ENCODE measurements around the gene STARD3. TPM values are rescaled to one million over a fixed set of nuclear protein-coding genes. Genes with fewer than 3 reads are reported as not detected.

The STARD3 gene
- total RNA-seq, 1 experiment from 2014 or later: 55.5 TPM

- no peak for TF ChIP-seq CTCF (IDR thresholded peaks at IDR 0.05; ENCODE audit: insufficient read depth in 1 of 2, low read depth in 1 of 2, low read length in 1 of 2, severe bottlenecking in 1 of 2, unreplicated experiment in 1 of 2)
- no peaks in the 10 kb centered on the region for H3K36me3 ChIP-seq (ENCODE audit: control insufficient read depth, insufficient read depth, low read length)
- intact Hi-C loops (cut with micrococcal nuclease; ENCODE audit: unreplicated experiment): loop anchor here (5.0 kb wide), 1 partner anchor 97 kb away; the partner anchor contains the start of gene GRB7
- Mint-ChIP-seq H3K27me3 (ENCODE audit: insufficient read depth, unreplicated experiment) (no peaks in the 10 kb centered on the region), H3K36me3 (ENCODE audit: insufficient read depth, unreplicated experiment) (no peaks in the 10 kb centered on the region), H3K4me1 (ENCODE audit: low read depth, unreplicated experiment) (peaks cover 11% of the 10 kb centered on the region), H3K4me3 (ENCODE audit: unreplicated experiment) (no peak overlapping the region), H3K27ac (ENCODE audit: unreplicated experiment) (no peak overlapping the region), H3K9me3 (ENCODE audit: unreplicated experiment) (no peaks in the 10 kb centered on the region)
- no peak overlapping the region for H3K4me3 ChIP-seq (ENCODE audit: low read depth, low read length)
- CTCF ChIA-PET: no interaction called here
- no peak for DNase-seq
- no peaks in the 10 kb centered on the region for H3K9me3 ChIP-seq
- H3K27me3 ChIP-seq (replicated peaks; ENCODE audit: control insufficient read depth, insufficient read depth, low read length): no peaks in the 10 kb centered on the region
- H3K4me1 ChIP-seq: peaks cover 5% of the 10 kb centered on the region
- BruUV-seq (replicated peaks): no TSS peak
- POLR2A ChIA-PET: no interaction called here
Observed at GRCh38 chr17:39639566-39640458, 2.9 kb downstream of the STARD3 start.

- intact Hi-C loops (cut with micrococcal nuclease; ENCODE audit: unreplicated experiment): no loop called here
- H3K27me3 Mint-ChIP-seq (ENCODE audit: insufficient read depth, unreplicated experiment): no peaks in the 10 kb centered on the region
- ChIA-PET CTCF (no interaction called here), POLR2A (no interaction called here)
- BruUV-seq (replicated peaks): no TSS peak
- no peaks in the 10 kb centered on the region for H3K9me3 ChIP-seq
- H3K9me3 Mint-ChIP-seq (ENCODE audit: unreplicated experiment): no peaks in the 10 kb centered on the region
- no peak overlapping the region for H3K4me3 ChIP-seq (ENCODE audit: low read depth, low read length)
- no peaks in the 10 kb centered on the region for H3K36me3 ChIP-seq (ENCODE audit: control insufficient read depth, insufficient read depth, low read length)
- no peaks in the 10 kb centered on the region for H3K36me3 Mint-ChIP-seq (ENCODE audit: insufficient read depth, unreplicated experiment)
- no peak for TF ChIP-seq CTCF (IDR thresholded peaks at IDR 0.05; ENCODE audit: insufficient read depth in 1 of 2, low read depth in 1 of 2, low read length in 1 of 2, severe bottlenecking in 1 of 2, unreplicated experiment in 1 of 2)
- DNase-seq: no peak
- H3K4me1 ChIP-seq: peaks cover 5% of the 10 kb centered on the region
- peaks cover 11% of the 10 kb centered on the region for H3K4me1 Mint-ChIP-seq (ENCODE audit: low read depth, unreplicated experiment)
- no peaks in the 10 kb centered on the region for H3K27me3 ChIP-seq (replicated peaks; ENCODE audit: control insufficient read depth, insufficient read depth, low read length)
- H3K4me3 Mint-ChIP-seq (ENCODE audit: unreplicated experiment): no peak overlapping the region
- no peak overlapping the region for H3K27ac Mint-ChIP-seq (ENCODE audit: unreplicated experiment)
Observed at GRCh38 chr17:39640591-39641031, 3.7 kb downstream of the STARD3 start.

GRCh38 chr17:39641097-39641496 lies 4.2 kb downstream of the STARD3 start:
- Mint-ChIP-seq H3K27me3 (ENCODE audit: insufficient read depth, unreplicated experiment) (no peaks in the 10 kb centered on the region), H3K4me3 (ENCODE audit: unreplicated experiment) (no peak overlapping the region), H3K27ac (ENCODE audit: unreplicated experiment) (no peak overlapping the region), H3K9me3 (ENCODE audit: unreplicated experiment) (no peaks in the 10 kb centered on the region), H3K36me3 (ENCODE audit: insufficient read depth, unreplicated experiment) (no peaks in the 10 kb centered on the region), H3K4me1 (ENCODE audit: low read depth, unreplicated experiment) (peaks cover 11% of the 10 kb centered on the region)
- intact Hi-C loops (cut with micrococcal nuclease; ENCODE audit: unreplicated experiment): no loop called here
- H3K9me3 ChIP-seq: no peaks in the 10 kb centered on the region
- no peak for TF ChIP-seq CTCF (IDR thresholded peaks at IDR 0.05; ENCODE audit: insufficient read depth in 1 of 2, low read depth in 1 of 2, low read length in 1 of 2, severe bottlenecking in 1 of 2, unreplicated experiment in 1 of 2)
- H3K36me3 ChIP-seq (ENCODE audit: control insufficient read depth, insufficient read depth, low read length): no peaks in the 10 kb centered on the region
- H3K27me3 ChIP-seq (replicated peaks; ENCODE audit: control insufficient read depth, insufficient read depth, low read length): no peaks in the 10 kb centered on the region
- H3K4me1 ChIP-seq: peaks cover 5% of the 10 kb centered on the region
- H3K4me3 ChIP-seq (ENCODE audit: low read depth, low read length): no peak overlapping the region
- BruUV-seq (replicated peaks): no TSS peak
- DNase-seq: no peak
- CTCF ChIA-PET: no interaction called here
- POLR2A ChIA-PET: no interaction called here

Data from Caco-2 (cell line).